Hematopoietic multipotent progenitor cell treated with erythropoietin and hydrocortisone succinate and interleukin-3 and kit ligand, for 17 days (in vitro differentiated cells): ENCODE measurements around the gene NUDT21.
"Not testable (repeated sequence)": the region's sequence is repeated elsewhere in the genome, so short reads cannot be mapped to it uniquely, and the experiment has no call there.

Source experiments
- DNase-seq: peaks from one replicate; pipeline ENCODE4 v3.0.0-alpha.2; 2015; ENCODE audit warnings: low spot score

Gene NUDT21

DNA sequence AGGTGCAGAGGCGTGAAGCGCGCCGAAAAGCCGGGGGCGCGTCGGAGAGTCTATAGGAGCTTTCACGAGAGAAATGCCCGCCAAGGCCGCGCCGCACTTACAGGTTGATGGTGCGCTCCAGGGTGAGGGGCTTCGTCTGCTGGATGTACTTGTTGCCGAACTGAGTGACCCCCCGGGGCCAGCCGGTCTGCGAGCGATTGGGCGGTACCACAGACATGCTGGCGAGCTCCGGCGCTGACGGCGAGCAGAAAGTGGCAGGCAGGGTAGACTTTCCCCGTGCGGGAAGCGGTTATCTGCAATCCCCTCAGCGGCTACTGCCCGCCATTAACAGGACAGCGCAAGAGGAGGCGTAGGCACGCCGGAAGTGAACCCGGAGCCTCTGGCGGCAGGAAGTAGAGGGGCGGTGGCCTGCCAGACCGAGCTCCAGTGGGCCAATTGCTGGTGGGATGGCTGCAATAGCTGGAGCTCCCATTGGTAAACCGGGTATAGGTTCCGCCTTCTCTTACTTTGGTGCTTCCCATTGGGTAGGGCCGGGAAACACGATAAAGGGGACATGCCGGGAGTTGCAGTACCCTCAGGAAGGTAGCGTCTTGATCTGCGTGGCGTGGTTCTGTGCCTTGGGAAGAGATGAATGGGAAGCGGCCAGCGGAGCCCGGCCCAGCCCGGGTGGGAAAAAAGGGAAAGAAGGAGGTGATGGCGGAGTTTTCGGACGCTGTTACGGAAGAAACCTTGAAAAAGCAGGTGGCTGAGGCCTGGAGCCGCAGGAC, at the start of gene NUDT21, which contains the start of gene OGFOD1:
TSS of gene NUDT21 (minus strand) at position 347 of the 767 bp plus-strand sequence. CDS start at position 217, 130 bp downstream.
TSS of gene OGFOD1 (plus strand) at position 569 of the 767 bp plus-strand sequence. CDS start at position 628, 59 bp downstream.
- DNase-seq = peak; percentile 96

DNA sequence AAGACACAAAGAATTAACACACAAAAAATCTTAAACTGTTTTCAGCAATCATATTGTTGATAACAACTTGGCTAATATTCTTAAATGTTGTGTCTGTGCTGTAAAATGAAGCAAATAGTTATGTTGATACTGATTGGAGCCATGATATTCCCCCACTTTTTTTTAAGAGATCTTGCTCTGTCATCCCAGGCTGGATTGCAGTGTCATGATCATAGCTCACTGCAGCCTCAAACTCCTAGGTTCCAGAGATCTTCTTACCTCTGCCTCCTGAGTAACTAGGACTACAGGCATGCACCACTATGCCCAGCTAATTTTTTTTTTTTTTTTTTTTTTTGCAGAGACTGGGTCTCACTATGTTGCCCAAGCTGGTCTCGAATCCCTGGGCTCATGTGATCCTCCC, 42.7 kb upstream of the NUDT21 start:
- no peak for DNase-seq

DNA sequence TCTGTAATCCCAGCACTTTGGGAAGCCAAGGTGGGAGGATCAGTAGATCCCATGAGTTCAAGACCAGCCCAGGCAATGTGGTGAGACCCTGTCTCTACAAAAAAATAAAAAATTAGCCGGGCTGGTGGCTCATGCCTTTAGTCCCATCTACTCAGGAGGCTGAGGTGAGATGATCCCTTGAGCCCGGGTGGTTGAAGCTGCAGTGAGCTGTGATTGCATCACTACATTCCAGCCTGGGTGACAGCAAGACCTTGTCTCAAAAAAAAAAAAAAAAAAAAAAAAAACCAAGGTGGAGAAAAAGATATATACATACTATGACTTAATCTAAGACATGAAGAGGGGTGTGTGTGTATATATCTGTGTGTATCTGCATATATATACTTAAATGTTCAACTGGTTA, 42.0 kb upstream of the NUDT21 start:
- no peak for DNase-seq

DNA sequence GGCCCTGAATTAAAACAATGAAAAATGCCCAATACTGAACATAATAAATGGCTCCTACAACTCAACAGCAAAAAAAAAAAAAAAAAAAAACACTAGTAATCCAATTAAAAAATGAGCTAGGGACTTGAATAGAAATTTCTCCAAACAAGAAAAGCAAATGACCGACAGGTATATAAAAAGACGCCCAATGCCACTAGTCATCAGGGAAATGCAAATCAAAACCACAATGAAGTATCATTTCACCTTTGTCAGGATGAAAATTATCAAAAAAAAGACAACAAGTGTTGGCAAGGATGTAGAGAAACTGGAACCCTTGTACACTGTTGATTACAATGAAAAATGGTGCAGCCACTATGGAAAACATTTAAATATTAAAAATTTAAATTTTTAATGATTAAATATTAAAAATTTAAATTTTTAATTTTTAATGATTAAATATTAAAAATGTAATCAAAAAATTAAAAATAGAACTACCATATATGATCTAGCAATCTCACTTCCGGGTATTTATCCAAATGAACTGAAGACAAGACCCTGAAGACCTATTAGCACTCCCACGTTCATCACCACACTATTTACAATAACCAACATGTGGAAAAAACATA, 40.6 kb upstream of the NUDT21 start:
- no peak for DNase-seq

DNA sequence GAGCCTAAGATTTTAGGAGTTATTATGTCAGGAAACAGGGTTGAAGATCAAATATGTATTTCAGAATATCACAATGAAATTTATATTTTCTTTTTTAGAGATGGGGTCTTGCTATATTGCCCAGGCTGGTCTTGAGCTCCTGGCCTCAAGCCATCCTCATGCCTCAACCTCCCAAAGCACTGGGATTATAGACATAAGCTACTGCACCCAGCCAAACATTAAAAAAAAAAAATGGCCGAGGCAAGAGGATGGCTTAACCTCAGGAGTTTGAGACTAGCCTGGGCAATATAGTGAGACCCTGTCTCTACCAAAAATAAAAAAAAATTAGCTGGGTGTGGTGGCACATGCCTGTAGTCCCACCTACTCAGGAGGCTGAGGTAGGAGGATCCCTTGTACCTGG, 37.7 kb upstream of the NUDT21 start:
- DNase-seq = not testable (repeated sequence)

DNA sequence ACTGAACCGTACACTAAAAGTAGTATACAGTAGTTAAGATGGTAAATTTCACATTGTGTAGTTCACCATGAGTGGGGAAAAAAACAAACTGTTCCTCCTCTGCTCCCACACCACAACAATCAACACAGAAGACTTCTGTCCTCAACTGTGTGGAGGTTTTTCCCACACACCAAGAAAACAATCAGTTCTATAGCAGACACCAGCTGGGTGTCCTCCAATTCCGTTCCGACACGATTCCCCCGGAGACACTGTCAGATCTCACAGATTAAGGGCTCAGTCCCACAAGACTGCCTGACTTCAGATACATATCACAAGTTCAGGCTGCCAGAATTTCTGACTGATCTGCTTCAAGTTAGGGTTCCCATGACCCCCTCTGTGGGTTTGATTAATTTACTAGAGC, 36.9 kb upstream of the NUDT21 start:
- no peak for DNase-seq

DNA sequence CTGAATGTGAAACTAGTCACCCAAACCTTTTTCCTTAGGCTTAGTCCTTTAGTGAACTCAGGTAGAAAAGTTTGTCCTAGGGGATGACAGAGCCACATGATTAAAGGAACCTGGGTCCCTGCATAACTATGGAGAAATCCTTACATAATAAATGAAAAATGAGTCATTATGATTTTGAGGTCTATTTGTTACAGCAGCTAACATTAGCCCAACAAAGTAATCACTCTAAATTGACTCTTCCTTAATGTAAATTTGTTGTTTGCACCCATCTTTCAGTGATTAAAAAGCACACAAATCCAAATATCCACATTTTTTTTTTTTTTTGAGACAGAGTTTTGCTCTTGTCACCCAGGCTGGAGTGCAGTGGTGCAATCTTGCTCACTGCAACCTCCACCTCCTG, 32.3 kb upstream of the NUDT21 start:
- no peak for DNase-seq

DNA sequence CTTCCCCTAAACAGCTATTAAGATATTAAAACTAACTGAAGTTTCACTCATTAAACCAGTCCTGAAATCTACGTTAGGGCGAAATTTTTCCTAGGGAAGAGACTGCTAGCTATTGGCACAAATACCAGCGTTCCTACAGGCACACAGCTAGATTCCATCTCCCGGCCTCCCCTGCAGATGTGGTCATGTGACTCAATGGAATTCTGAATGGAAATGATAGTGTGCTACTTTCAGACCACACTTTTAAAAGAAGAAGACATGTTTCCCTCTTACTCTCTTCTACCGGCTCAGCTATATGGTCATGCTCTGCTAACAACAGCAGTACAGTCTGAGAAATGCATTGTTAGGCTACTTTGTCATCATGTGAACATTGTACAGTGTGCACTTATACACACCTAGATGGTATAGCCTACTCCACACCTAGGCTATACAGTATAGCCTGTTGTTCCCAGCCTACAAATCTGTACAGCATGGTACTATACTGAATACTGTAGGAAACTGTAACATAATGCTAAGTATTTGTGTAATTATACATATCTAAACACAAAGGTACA, 31.6 kb upstream of the NUDT21 start:
- no peak for DNase-seq

DNA sequence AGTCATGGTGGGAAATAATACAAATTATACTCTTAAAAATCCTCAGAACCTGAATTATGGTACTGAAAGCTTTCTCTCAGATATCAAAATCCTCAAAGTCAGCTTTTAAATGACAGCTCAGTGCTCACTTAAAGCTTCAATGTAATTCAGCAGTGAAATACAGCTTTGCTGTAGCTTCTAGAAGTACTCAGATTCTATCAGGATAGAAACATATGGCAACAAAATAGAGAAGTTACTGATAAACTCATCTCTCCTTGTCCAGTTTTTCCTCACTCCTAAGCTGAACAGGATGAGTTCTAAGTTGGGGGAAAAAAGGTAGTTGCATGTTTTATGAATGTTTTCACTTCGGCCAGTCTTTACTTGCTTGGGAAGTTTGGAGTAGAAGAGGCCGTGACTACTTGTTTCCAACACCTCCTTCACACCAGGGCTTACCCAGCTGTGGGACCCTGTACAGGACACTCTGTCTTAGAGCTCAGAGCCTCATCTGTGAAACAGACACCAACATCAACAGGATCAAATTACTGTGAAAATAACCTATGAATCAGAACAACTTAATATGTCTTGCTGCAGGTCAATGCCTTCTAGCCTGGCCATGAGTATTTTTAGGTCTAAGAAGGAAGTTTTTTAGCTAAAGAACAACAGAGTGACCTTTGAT, 30.5 kb upstream of the NUDT21 start:
- DNase-seq = no peak

DNA sequence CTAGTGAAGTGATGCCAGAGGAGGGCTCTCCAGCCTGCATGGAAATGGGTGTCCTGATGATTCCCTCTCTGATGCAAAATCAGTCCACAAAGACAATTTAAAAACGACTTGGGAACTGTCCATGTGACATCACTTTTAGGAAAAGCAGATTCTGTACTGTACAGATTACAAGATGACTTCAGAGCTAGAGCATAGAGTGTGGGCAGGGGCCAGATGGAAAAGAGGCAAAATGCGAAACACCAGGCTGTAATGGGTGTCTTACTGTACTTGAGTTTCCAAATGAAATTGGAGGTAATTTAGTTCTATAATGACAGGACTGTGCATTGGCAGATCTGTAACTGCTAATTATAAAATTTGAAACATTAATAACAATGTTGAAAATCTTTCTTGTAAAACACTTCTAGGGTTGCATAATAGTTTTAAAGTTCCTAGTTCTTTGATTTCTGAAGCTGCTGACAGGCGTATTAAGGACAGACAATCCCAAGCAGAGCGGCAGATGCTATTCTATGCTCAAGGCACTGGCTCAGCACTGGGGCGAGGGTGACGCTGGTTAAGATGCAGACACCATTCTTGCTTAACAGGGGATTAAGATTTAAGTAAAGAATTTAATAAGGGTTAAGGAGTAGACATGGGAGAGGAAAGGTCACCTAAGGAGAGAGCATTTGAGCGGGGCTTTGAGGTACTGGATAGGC, 29.8 kb upstream of the NUDT21 start:
- no peak for DNase-seq

DNA sequence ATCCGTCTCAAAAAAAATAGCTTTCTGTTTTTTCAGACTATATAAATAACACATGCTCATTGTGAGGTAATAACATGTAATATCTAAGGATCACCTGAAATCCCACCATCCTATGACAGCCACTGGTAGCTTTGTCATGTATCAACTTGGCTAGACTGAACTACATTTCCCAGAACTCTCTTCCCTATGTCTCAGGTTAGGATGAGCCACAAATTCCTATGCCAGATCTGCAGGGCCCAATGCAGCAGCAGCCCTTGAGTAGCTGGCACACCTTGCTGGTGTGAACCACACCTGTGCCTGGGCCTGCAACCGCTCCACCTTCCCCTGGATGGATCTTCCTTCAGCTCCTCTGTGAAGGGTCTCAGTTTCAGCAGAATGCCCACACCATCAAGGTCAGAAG, 28.3 kb upstream of the NUDT21 start:
- DNase-seq = no peak

DNA sequence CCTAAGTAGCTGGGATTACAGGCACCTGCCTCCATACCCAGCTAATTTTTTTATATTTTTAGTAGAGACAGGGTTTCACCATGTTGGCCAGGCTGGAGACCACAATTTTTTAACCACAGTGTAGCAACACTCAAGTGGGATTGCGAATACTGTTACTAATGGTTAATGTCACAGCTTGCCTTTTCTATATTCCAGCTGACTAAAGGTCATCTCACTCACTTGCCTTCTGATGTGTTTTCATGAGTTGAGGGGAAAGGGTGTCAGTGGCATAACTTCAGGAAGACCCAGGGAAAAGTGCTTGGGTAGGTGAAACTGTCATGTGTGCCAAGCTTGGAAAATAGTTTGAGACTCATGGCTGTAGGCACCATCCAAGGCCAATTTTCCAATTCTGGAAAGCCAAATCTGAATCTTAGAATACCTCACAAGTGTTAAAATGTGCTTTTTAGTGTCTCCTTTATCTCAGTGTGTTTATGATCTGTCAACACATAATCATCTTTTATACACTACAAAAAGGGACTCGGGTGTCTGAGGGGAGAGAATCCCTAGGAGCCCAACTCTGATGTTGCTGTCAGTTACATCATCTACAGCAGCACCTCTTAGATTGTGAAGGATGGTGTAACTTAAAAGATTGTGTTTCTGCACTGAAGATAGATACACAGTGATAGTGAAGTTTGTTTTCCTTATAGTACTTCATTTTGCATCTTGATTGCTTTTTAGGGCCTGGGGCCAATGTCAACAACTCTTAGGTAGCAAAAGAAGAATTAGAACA, 27.3 kb upstream of the NUDT21 start:
- DNase-seq = no peak

DNA sequence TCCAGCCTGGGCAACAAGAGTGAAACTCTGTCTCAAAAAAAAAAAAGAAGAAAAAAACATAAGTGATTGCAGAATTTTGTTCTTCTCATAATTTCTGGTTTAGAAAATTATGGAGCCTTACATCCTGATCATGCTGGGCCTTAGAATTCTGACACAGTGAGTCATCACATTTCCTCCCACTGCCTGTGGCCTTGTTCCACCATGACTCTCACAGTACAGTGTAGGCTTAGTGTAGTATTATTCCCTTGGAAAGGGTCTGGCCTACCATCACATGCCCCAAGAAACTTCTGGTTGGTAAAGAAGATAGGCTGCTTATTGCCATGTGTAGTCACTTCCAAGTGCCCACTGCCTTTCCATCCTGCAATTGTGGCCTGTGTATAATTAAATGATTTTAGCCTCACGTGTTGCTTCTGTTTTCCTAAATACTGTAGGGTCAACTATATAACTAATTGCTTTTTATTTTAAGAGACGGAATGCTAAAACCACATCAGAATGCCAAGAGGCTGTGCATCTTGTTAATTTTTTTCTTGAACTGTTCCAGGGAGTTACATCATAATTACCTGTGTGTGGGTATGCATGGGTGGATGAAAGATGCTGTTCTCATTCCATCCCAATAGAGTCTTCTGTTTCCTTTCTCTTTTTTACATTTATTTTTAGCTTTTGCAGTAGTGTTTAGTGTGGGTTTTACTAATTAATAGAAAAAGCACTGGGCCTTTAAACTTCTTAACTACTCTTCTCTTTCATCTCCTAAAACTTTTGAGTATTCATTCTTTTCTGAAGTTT, 26.2 kb upstream of the NUDT21 start:
- DNase-seq = no peak

DNA sequence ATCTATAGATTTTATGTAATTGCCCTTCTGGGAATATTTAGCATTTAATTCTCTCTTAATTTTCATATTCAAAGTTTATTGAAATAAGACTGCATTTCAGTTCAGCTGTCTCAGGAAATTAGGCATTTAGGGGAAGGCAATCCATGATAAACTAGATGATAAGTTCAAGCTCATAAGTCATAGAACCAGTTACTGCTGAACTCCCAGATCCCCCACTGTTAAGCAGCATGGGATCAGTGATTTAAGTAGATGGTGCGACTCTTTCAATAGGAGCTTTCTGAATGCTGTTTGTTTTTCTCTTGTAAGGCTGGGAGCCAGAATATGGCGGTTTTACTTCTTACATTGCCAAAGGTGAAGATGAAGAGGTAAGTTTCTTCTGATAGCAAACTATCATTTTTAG, 24.1 kb upstream of the NUDT21 start:
- DNase-seq = no peak

DNA sequence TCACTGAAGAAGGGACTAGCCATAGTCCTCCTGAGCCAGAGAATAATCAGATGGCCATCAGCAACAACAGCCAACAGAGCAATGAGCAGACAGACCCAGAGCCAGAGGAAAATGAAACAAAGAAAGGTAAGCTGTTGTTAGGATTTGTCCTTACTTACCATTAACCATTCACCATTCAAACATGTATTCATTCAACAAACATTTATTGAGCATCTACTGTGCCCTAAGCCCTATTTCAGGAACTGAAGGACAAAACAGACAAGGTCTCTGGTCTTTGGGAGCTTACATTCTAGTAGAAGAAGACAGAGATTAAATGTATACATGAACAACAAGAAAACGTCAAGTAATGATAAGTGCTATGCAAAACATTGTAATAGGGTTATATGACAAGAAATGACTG, 19.5 kb upstream of the NUDT21 start:
- DNase-seq = no peak

DNA sequence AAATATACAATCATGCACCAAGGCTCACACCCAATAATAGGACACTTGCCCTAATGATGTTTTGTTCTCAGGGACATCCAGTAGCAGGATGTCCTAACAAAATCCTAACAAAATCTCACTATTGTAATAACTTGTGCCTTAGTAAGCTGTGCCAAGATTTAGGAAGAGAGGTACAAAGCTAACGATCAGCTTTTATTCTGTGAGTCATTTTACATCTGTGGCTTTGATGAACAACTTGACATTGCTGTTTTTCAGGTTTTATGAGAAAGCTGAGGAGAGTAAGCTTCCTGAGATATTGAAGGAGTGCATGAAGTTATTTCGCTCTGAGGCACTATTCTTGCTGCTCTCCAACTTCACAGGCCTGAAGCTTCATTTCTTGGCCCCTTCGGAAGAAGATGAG, 19.1 kb upstream of the NUDT21 start:
- no peak for DNase-seq

DNA sequence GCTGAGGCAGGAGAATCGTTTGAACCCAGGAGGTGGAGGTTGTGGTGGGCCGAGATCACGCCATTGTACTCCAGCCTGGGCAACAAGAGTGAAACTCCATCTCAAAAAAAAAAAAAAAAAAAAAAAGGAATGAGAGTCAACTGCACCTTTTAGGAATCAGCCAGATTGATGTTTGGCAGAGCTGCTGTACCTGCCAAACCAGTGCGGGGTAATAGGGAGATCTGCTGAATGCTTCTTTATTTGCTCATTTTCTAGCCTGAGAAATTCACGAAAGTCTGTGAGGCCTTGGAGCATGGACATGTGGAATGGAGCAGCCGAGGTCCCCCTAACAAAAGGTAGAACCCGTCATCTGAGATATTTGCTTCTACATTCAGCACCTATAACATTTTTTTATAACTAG, 18.6 kb upstream of the NUDT21 start:
- no peak for DNase-seq

DNA sequence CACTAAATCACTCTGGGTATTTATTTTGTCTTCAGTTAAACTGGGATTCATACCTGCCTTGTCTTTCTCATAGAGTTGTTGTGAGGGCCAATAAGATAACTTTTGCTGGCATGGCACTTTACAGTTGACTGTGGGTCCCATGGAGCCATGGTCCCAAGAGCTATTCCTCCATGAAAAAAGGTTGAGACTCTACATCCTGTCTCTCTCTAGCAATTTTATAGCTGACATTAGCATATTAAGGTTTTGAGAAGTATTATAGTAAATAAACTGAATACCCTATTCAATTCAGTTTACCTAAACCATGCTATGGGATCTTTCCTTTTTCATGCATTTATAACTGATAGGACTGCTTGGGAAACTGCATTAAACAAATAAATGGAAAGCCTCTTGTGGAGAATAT, 17.7 kb upstream of the NUDT21 start:
- DNase-seq = no peak

DNA sequence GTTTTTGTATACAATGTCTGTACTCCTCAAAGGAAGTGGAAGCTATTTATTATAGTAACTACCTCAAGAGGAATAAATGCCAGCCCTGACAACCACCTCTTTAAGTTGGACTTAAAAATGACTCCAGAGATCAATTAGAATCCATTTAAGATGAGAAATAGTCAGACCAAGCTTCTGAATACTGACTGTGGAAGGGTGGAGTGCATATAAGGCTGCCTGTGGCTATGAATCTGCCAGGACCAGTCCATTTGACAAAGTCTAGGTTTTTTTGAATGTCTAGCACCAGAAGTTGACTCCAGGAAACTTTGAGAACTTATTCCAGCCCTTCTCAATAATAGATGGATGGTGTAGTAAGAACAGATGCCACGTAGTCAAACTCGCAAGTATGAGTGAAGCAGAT, 15.2 kb upstream of the NUDT21 start:
- no peak for DNase-seq

DNA sequence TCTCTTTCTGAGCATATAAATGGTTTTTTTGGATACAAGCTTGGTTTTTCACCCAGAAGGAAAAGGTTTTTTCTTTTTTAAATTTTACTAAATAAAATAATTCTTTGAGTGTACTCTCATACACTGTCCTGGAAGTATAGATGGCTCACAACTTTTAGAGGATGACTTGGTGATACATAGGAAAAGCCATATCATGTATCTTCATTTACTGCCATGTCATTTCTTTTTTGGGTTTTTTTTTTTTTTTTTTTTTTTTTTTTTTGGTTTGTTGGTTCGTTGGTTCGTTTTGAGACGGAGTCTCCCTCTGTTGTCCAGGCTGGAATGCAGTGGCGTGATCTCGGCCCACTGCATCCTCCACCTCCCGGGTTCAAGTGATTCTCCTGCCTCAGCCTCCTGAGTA, 12.0 kb upstream of the NUDT21 start:
- no peak for DNase-seq
